IMR-90 (cell line): ENCODE data around the gene TSEN15.

Source experiments
- BHLHE40 ChIP-seq: fragments of 150-350 bp; IDR thresholded peaks from 2 replicates; pipeline ENCODE4 v1.6.1; 2016; ENCODE audit warnings: mild to moderate bottlenecking, low read depth, low read length
- CTCF ChIP-seq: conservative IDR thresholded peaks from 2 replicates; pipeline ENCODE4 v1.5.1; 2012; ENCODE audit warnings: mild to moderate bottlenecking, low read depth, low read length, improper control_type of control experiment
- MXI1 ChIP-seq: IDR thresholded peaks from 2 replicates; pipeline ENCODE4 v1.6.1; 2012; ENCODE audit warnings: low read depth, mild to moderate bottlenecking, low read length, moderate library complexity, borderline replicate concordance
- NFE2L2 ChIP-seq: fragments of 150-350 bp; IDR thresholded peaks from 2 replicates; pipeline ENCODE4 v1.6.1; 2016; ENCODE audit warnings: low read depth, mild to moderate bottlenecking, low read length
- POLR2A ChIP-seq: IDR thresholded peaks from 2 replicates; pipeline ENCODE4 v1.6.1; 2012; ENCODE audit warnings: mild to moderate bottlenecking, low read depth, low read length
- RAD21 ChIP-seq: IDR thresholded peaks from 2 replicates; pipeline ENCODE4 v1.6.1; 2012; ENCODE audit warnings: low read length, improper control_type of control experiment
- RCOR1 ChIP-seq: IDR thresholded peaks from 2 replicates; pipeline ENCODE4 v1.6.1; 2012; ENCODE audit warnings: mild to moderate bottlenecking, low read length, improper control_type of control experiment; ENCODE audit not compliant: insufficient replicate concordance
- RFX5 ChIP-seq: IDR thresholded peaks from 2 replicates; pipeline ENCODE4 v1.8.0; 2012; ENCODE audit warnings: low read depth, mild to moderate bottlenecking, low read length, moderate library complexity
- SMC3 ChIP-seq: fragments of 150-350 bp; IDR thresholded peaks from 2 replicates; pipeline ENCODE4 v1.6.1; 2016; ENCODE audit warnings: low read depth, mild to moderate bottlenecking, antibody characterized with exemption, low read length, moderate library complexity
- USF2 ChIP-seq: fragments of 150-350 bp; IDR thresholded peaks from 2 replicates; pipeline ENCODE4 v1.6.1; 2017; ENCODE audit warnings: mild to moderate bottlenecking, antibody characterized with exemption, low read length, low read depth
- TF ChIP-seq, protein P1 (sequence below): fragments of 150-350 bp; IDR thresholded peaks from 2 replicates; pipeline ENCODE4 v1.6.1; 2016; ENCODE audit warnings: low read depth, mild to moderate bottlenecking, low read length, moderate library complexity, borderline replicate concordance

DNA sequence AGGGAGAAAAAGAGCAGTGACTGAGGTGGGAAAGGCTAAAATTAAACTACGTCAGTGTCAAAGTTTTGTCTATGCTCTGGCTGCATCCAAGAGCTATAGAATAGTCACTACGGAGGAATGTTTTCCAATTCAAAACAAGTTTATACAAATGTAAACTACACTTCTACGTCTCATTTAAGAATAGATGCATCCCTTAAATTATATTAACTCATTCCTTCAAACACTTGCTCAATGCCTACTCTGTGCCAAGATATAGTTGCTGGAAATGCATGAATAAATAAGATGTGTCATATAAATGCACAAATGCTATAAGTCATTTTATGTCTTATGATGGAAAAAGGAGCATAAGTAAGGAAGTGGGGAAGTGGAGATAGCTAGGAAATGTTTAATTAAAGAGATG, 9.8 kb upstream of the TSEN15 start:
- TF ChIP-seq CTCF = no peak
- no peak for TF ChIP-seq POLR2A
- TF ChIP-seq MXI1 = no peak
- no peak for TF ChIP-seq BHLHE40
- TF ChIP-seq SMC3 = no peak
- TF ChIP-seq RFX5 = no peak
- no peak for TF ChIP-seq USF2
- TF ChIP-seq, protein P1, sequence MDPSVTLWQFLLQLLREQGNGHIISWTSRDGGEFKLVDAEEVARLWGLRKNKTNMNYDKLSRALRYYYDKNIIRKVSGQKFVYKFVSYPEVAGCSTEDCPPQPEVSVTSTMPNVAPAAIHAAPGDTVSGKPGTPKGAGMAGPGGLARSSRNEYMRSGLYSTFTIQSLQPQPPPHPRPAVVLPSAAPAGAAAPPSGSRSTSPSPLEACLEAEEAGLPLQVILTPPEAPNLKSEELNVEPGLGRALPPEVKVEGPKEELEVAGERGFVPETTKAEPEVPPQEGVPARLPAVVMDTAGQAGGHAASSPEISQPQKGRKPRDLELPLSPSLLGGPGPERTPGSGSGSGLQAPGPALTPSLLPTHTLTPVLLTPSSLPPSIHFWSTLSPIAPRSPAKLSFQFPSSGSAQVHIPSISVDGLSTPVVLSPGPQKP = no peak
- TF ChIP-seq RCOR1 = no peak
- TF ChIP-seq RAD21 = no peak
- TF ChIP-seq NFE2L2 = no peak
